Lower leg skin (tissue), 3 donors: ENCODE results near the gene SLC35E3.

Experiments
- POLR2A ChIP-seq, 2 donors: fragments of 450-650 bp; IDR thresholded peaks; one replicate each; pipeline ENCODE4 v1.6.1; 2016 to 2017; ENCODE audit warnings: antibody characterized with exemption in 2 of 2, mild to moderate bottlenecking in 1 of 2, moderate library complexity in 1 of 2
- TF ChIP-seq, protein P1 (sequence below), 3 donors: fragments of 450-650 bp; IDR thresholded peaks; one replicate each; pipeline ENCODE4 v1.5.1; 2016; ENCODE audit warnings: antibody characterized with exemption in 3 of 3, mild to moderate bottlenecking in 3 of 3, moderate library complexity in 2 of 3

DNA sequence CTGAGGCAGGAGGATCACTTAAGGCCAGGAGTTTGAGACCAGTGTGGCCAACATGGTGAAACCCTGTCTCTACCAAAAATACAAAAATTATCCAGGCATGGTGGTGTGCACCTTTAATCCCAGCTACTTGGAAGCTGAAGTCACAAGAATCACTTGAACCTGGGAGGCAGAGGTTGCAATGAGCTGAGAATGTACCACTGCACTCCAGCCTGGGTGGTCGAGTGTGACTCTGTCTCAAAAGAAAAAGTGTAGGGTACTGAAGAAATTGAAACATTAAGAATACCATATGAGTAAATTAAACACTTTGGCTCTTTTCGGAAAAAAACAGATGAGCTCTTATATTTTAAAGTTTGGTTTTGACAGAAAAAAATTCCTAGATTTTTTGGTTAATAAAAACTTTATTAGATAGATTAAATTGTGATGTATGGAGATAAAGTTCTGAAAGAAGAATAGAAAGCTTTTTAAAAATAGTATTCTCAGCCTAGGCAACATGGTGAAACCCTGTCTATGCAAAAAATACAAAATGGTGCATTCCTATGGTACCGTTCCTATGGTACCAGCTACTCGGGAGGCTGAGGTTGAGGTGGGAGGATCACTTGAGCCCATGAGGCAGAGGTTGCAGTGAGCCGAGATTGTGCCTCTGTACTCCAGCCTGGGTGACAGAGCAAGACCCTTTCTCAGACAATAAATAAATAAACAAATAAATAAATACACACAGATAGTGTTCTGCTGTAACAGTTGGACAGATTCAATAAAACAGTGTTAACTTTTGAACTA, 82.1 kb downstream of the SLC35E3 start:
- TF ChIP-seq, protein P1, sequence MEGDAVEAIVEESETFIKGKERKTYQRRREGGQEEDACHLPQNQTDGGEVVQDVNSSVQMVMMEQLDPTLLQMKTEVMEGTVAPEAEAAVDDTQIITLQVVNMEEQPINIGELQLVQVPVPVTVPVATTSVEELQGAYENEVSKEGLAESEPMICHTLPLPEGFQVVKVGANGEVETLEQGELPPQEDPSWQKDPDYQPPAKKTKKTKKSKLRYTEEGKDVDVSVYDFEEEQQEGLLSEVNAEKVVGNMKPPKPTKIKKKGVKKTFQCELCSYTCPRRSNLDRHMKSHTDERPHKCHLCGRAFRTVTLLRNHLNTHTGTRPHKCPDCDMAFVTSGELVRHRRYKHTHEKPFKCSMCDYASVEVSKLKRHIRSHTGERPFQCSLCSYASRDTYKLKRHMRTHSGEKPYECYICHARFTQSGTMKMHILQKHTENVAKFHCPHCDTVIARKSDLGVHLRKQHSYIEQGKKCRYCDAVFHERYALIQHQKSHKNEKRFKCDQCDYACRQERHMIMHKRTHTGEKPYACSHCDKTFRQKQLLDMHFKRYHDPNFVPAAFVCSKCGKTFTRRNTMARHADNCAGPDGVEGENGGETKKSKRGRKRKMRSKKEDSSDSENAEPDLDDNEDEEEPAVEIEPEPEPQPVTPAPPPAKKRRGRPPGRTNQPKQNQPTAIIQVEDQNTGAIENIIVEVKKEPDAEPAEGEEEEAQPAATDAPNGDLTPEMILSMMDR (IDR thresholded peaks at IDR 0.05): no peak
- no peak for TF ChIP-seq POLR2A (IDR thresholded peaks at IDR 0.05)
